ENCODE results near the gene ATAD3A. TPM values are rescaled to one million over a fixed set of nuclear protein-coding genes. Genes with fewer than 3 reads are reported as not detected.

The ATAD3A gene
- total RNA-seq, 1 experiment from 2014 or later: 92.7 TPM

DNA sequence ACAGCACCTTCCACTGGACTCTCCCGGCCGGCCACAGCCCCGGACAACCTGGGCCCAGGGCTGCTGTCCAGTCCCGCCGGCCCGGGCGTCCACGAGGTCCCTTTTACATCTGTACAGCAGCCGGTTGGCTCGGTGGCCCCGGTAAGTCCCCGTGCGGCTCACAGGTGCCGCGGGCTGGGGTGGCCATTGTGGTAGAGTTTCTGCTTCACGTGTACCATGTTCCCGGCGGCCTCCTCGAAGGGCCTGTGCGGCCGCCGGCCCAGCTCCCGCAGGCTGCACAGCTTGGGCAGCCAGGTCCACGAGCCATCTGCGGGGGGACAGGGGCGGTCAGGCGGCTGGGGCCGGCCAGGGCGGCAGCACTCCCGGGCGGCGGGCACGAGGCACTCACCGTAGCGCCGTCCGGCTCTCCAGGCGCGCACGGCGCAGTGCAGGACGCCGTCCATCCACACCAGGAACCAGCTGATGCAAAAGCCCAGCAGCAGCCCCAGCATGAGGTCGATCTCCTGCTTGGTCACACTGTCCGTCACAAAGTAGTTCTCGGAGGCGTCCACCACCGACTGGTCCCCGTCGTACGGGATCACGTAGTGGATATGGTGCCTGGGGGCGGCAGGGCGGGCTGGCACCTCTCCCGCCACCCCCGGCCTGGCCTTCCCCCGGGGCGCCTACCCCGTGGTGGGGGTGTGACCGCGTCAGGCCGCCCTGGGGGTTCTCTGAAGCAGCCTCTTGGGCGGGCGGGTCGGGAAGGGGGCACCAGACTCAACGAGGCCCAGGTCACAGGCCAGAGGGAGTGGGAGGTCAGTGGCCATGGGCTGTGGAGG lies 23.4 kb downstream of the ATAD3A start:
- H3K9me3 ChIP-seq (ENCODE audit: low read depth, low read length, poor library complexity, severe bottlenecking): no peaks in the 10 kb centered on the region
- DNase-seq (ENCODE audit: low spot score): no peak
- H3K27ac ChIP-seq (ENCODE audit: low read depth, low read length, poor library complexity, severe bottlenecking): no peak overlapping the region
- ChIA-PET CTCF (no interaction called here), POLR2A (ENCODE audit: low non-redundant PET) (no interaction called here)
- H3K4me1 ChIP-seq (ENCODE audit: insufficient read depth, low read length, poor library complexity, severe bottlenecking): no peaks in the 10 kb centered on the region
- no peaks in the 10 kb centered on the region for H3K27me3 ChIP-seq (replicated peaks; ENCODE audit: insufficient read depth, low read depth, low read length, poor library complexity)
- intact Hi-C loops (cut with micrococcal nuclease; ENCODE audit: unreplicated experiment): no loop called here
- H3K36me3 ChIP-seq (ENCODE audit: insufficient read depth, low read length, poor library complexity, severe bottlenecking): peaks cover 8% of the 10 kb centered on the region
- no TSS peak for BruUV-seq (replicated peaks)
- no peak overlapping the region for H3K4me3 ChIP-seq (ENCODE audit: low read depth, low read length, poor library complexity, severe bottlenecking)
- TF ChIP-seq, protein P1, sequence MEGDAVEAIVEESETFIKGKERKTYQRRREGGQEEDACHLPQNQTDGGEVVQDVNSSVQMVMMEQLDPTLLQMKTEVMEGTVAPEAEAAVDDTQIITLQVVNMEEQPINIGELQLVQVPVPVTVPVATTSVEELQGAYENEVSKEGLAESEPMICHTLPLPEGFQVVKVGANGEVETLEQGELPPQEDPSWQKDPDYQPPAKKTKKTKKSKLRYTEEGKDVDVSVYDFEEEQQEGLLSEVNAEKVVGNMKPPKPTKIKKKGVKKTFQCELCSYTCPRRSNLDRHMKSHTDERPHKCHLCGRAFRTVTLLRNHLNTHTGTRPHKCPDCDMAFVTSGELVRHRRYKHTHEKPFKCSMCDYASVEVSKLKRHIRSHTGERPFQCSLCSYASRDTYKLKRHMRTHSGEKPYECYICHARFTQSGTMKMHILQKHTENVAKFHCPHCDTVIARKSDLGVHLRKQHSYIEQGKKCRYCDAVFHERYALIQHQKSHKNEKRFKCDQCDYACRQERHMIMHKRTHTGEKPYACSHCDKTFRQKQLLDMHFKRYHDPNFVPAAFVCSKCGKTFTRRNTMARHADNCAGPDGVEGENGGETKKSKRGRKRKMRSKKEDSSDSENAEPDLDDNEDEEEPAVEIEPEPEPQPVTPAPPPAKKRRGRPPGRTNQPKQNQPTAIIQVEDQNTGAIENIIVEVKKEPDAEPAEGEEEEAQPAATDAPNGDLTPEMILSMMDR (conservative IDR thresholded peaks at IDR 0.05; ENCODE audit: low read depth, low read length): no peak
- no peak for TF ChIP-seq EZH2 (IDR thresholded peaks at IDR 0.05; ENCODE audit: borderline replicate concordance, low read depth, low read length, poor library complexity, severe bottlenecking)

- no peak for DNase-seq (ENCODE audit: low spot score)
- intact Hi-C loops (cut with micrococcal nuclease; ENCODE audit: unreplicated experiment): no loop called here
- Histone ChIP-seq H3K27me3 (replicated peaks; ENCODE audit: insufficient read depth, low read depth, low read length, poor library complexity) (no peaks in the 10 kb centered on the region), H3K27ac (ENCODE audit: low read depth, low read length, poor library complexity, severe bottlenecking) (no peak overlapping the region), H3K9me3 (ENCODE audit: low read depth, low read length, poor library complexity, severe bottlenecking) (no peaks in the 10 kb centered on the region), H3K36me3 (ENCODE audit: insufficient read depth, low read length, poor library complexity, severe bottlenecking) (peaks cover 8% of the 10 kb centered on the region), H3K4me1 (ENCODE audit: insufficient read depth, low read length, poor library complexity, severe bottlenecking) (no peaks in the 10 kb centered on the region), H3K4me3 (ENCODE audit: low read depth, low read length, poor library complexity, severe bottlenecking) (no peak overlapping the region)
- ChIA-PET POLR2A (ENCODE audit: low non-redundant PET) (no interaction called here), CTCF (no interaction called here)
- no TSS peak for BruUV-seq (replicated peaks)
- TF ChIP-seq, protein P1 (conservative IDR thresholded peaks at IDR 0.05; ENCODE audit: low read depth, low read length): no peak
- TF ChIP-seq EZH2 (IDR thresholded peaks at IDR 0.05; ENCODE audit: borderline replicate concordance, low read depth, low read length, poor library complexity, severe bottlenecking): no peak
Measured at GRCh38 chr1:1536019-1536937, 24.3 kb downstream of the ATAD3A start.

GRCh38 chr1:1536938-1537546 lies 25.1 kb downstream of the ATAD3A start:
- ChIA-PET CTCF (no interaction called here), POLR2A (ENCODE audit: low non-redundant PET) (no interaction called here)
- Histone ChIP-seq H3K27me3 (replicated peaks; ENCODE audit: insufficient read depth, low read depth, low read length, poor library complexity) (no peaks in the 10 kb centered on the region), H3K4me3 (ENCODE audit: low read depth, low read length, poor library complexity, severe bottlenecking) (no peak overlapping the region), H3K27ac (ENCODE audit: low read depth, low read length, poor library complexity, severe bottlenecking) (no peak overlapping the region), H3K9me3 (ENCODE audit: low read depth, low read length, poor library complexity, severe bottlenecking) (no peaks in the 10 kb centered on the region), H3K36me3 (ENCODE audit: insufficient read depth, low read length, poor library complexity, severe bottlenecking) (peaks cover 12% of the 10 kb centered on the region), H3K4me1 (ENCODE audit: insufficient read depth, low read length, poor library complexity, severe bottlenecking) (no peaks in the 10 kb centered on the region)
- BruUV-seq (replicated peaks): no TSS peak
- DNase-seq (ENCODE audit: low spot score): no peak
- no peak for TF ChIP-seq EZH2 (IDR thresholded peaks at IDR 0.05; ENCODE audit: borderline replicate concordance, low read depth, low read length, poor library complexity, severe bottlenecking)
- TF ChIP-seq, protein P1 (conservative IDR thresholded peaks at IDR 0.05; ENCODE audit: low read depth, low read length): no peak
- intact Hi-C loops (cut with micrococcal nuclease; ENCODE audit: unreplicated experiment): no loop called here
